NCI-H748 (cell line): Measurements from ENCODE around the gene GALNT6.
"Not testable (repeated sequence)": the region's sequence is repeated elsewhere in the genome, so short reads cannot be mapped to it uniquely, and the experiment has no call there.

Experiments
- DNase-seq: peaks from one replicate; lab custom pipeline; 2025; ENCODE audit not compliant: unreplicated experiment; lab: John Stamatoyannopoulos, UW

Gene GALNT6

DNA sequence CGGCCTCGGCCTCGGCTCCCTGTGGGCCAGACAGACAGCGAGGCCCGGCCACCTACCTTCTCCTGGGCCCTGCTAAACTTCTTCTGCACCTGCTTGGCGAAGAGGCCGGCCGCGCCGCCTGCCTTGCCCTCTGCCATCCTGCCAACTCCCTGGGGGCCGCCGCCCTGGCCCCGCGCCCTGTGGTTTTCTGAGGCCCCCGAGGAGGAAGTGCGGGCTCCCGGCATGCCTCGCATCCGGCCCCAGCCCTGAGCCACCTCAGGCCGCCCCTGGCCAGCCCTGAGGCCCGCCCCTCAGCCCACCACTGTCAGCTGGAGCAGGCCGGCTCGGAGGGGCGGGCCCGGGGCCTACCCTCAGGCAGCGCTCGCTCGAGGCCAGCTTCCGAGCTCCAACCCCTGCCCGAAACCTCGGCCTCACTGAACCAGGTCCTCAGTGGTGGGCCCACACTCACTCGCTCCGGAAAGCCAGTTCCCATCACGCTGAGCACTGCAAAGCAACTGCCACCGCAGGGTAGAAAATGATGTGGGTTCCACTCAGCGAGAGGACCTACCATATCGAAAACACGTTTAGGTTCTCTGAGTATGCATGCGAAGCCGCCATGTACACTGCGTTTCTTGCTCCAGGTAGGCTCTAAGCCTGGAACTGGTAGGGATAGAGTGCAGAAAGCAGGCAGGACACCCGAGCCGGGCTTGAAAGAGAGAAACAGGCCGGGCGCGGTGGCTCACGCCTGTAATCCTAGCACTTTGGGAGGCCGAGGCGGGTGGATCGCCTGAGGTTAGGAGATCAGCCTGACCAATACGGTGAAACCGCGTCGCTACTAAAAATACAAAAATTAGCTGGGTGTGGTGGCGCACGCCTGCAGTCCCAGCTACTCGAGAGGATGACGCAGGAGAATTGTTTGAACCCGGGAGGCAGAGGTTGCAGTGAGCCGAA is 67.0 kb downstream of the GALNT6 start, which contains the start of gene BIN2:
TSS of gene BIN2 (minus strand) at position 209 of the 930 bp plus-strand sequence. CDS start at position 137, 72 bp downstream.
- DNase-seq = no peak

DNA sequence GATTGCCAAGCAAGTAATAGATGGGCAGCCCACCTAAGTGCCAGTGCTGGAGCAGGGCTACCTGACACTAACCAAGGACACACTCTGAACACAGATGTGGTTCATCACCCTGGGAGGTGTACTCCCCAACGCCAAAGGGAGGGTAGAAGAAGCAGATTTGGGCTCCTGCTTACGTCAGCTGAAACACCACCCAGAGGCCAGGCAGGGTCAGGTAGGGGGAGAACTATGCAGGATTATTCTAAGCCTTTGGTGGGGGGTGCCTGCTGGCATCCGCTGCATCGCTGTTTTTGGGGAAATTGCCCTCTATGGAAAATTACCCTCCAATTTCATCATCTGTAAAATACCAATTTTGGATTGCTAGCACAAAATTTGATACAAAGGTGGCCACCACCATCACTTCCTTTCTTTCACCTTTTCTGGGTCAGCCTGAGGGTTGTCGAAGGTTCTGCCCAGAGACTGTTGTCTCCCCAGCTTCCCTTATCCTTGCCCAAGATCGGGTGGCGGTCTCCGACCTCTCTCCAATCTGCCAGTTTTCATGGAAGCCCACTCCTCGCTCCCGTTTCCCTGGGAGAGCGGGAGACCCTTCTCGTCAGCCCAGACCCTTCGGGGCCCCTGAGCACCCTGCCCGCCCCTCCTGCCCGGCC is 67.8 kb downstream of the GALNT6 start:
- DNase-seq = no peak

DNA sequence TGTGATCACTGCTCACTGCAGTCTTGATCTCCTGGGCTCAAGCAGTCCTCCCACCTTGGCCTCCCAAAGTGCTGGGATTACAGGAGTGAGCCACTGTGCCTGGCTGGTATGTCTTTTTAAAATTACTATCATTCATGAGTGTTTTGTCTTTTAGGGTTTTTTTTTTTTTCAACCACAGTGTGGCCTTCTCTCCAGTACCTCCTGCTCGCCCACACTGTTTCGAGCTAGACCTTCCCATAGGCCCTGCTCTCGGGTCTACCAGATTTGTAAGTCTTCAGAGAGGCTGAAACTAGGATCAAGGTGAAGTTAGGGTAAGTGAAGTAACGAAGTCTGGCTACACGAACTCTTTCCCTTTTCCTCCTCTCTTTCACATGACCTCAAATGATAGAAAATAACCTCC is 68.8 kb downstream of the GALNT6 start:
- no peak for DNase-seq

DNA sequence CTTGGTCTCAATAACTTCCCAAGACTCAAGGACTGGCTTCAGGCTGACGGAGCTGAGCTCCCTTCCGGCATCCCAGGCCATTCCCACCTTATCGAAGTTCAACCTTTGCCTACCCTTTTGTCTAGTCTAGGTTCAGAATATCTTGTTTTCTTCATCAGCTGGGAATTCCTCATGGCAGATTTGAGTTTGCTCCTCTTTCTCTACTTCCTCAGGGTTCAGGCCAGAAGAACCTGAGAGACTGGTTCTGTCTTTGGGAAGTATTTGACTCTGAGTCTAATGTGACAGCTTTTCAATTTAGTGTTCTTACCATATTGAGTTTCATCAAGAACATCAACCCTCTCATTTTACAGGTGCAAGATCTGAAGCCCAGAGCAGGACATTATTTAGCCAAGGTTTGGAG is 69.3 kb downstream of the GALNT6 start:
- no peak for DNase-seq

DNA sequence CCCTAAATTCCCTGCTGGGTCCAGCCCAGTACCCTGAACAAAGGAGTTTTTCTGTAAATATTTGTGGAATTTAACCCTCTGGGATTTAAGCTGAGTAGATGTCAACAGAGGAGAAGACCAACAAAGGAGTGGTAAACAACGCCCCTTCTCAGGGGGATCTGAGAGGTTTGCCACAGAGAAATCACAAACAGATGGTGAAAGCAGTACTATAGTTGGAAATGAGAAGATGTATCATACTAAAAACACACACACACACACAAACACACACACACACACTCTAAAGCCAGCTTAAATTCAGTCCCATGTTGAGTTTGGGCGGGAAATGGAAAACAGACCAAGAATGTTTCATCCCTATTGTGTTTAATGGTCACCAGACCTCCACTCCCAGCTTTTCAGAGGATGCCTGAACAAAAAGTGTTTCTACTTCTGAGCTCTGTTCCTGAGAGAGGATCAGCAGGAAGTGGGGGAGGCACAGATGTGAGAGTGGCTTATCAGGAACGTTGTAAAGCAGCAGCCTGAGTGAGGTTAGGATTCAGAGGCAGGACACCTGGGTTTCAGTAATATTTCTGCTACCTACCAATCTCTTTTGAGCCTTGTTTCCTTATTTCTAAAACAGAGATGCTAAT is 70.4 kb downstream of the GALNT6 start:
- peak; percentile 77 for DNase-seq

DNA sequence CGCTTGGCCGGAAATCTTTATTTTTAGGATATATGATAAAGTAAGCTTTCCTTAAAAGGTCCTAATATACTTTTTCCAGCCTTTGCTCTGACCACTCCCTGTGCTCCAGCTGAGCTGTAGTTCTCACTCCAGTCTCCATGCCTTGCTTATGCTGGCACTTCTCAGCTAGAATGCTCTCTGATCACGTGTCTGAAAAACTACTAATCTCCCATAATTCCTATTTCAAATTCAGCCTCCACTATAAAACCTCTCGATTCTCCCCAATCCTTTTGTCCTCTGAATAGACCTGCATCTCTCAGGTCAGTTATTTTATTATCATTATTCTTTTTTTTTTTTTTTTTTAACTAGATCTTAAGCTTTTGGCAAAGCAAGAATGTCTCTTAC is 70.9 kb downstream of the GALNT6 start:
- peak; percentile 35 for DNase-seq

DNA sequence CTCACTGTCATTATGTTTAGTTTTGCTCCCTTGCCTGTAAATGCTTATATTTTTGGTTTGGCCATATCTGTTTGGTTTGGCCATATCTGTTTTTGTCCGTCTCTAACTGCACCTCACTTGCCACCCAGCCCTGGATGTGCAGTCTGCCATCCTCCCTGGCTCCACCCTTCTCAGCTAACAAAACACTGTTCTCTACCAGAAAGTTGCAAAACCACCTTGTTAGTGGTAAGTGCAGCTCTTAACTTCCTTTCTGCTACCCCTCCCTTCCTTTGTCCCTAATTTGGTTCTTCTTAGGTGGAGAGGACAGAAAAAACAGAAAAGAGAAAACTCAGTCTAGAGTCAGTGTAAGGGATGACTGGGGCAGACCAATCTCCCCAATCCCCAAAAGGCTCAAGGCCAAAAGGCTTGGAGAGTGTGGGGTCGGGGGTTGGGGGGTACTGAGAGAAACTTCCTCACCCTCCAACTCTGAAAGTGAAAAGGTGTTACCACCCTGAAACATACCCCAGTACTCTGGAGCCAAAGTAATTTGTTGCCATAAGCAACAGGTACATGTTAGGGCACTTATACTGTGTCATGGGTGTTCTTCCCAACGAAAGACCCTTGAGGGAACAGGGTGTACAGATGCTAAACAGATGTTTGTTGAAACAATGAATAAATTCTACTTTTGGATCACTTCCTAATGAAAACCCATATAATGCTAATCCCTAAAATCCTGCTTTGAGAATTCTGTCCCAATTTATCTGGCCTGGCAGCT is 72.2 kb downstream of the GALNT6 start:
- DNase-seq = no peak

DNA sequence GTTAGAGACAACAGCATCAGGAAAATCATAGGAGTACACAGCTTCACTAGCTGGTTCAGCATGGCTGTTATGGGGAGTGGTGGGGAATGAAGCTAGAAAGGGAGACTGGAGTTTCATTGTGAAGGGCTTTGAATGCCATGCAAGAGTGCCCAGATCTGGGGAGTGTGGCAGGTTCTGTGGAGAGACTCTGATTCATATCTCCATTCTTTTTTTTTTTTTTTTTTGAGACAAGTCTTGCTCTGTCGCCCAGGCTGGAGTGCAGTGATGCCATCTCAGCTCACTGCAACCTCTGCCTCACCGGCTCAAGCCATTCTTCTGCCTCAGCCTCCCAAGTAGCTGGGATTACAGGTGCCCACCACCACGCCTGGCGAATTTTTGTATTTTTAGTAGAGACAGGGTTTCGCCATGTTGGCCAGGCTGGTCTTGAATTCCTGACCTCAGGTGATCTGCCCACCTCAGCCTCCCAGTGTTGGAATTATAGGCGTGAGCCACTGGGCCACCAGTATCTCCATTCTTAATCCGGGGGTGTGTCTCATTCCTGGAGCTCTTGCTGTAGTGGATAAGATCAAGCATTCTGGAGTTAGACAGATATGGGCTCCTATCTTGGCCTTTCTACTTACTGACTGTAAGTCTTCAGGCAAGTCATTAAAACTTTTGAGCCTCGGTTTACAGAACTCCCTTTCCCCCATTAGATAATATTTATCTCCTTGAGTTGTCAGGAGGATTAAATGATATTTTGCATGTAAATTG is 73.0 kb downstream of the GALNT6 start:
- not testable (repeated sequence) for DNase-seq

DNA sequence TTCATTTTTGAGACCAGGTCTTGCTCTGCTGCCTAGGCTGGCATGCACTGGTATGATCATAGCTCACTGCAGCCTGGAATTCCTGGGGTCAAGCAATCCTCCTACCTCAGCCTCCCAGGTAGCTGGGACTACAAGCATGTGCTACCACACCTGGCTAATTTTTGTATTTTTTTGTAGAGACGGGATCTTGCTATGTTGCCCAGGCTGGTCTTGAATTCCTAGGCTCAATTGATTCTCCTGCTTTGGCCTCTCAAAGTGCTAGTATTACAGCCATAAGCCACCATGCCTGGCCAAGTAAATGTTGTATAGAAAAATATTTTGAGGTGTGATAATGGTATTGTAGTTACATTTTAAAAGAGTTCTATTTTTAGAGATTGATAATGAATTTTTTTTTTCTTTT is 79.8 kb downstream of the GALNT6 start:
- no peak for DNase-seq

DNA sequence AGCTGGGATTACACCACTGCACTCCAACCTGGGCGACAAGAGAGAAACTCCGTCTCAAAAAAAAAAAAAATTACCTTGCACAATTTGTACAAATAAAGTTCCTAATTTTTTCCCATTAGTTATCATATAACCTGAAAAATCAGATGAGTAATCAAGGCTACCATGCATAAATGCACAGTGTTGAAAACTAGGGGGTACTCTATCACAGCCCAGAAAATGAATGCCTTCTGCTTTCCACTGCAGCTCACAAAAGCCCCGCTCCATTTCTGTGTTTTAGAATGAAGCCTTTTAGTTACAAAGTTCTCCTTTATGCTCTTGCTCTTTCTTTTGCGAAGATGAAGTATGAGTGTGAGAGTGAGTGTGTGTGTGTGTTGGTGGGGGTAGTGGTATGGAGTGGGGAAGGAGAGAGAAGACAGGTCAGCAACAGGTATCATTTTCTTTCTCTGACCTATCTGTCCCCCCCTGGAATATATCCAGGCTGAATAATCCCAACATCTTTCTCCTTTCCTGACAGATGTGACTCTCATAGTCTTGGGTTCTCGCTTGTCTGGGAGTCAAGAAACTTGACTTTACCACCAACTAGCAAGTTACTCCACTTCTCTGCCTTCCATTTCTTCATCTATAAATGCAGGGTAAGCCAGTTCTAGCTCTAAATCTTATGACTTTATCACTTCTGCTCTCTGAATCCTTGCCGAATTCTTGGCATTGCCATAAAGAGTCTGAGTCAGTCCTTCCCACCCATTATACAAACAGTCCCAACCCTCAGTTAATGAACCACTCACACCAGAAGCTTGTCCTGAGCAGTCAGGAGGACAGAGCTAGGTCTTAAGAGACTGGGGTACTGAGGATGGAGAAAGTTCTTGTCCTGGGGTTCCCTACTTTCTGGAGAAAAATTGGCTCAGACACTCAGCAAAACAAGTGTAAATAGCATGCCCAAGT is 83.3 kb downstream of the GALNT6 start:
- no peak for DNase-seq

DNA sequence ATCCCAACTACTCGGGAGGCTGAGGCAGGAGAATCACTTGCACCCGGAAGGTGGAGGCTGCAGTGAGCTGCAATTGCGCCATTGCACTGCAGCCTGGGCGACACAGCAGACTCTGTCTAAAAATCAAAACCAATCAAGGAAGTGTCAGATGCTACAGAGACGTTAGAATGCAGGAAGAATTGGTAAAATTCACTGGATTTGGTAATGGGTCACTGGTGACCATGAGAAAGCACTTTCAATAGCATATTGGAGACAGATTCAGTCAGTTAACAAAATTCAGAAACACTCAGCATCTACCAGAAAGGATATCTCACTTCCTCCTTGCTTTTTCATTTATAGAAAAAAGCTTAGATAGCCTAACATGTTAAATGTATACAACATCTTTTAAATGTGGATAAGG is 84.7 kb downstream of the GALNT6 start:
- no peak for DNase-seq
